ENCODE measurements around the gene POLR3GL.

- TF ChIP-seq FOXM1 (IDR thresholded peaks at IDR 0.05; ENCODE audit: low read depth, low read length) (no peak), HDAC2 (IDR thresholded peaks at IDR 0.05) (no peak), MXI1 (IDR thresholded peaks at IDR 0.05; ENCODE audit: low read depth, low read length) (no peak), ZBTB33 (IDR thresholded peaks at IDR 0.05) (no peak), POLR2A (IDR thresholded peaks at IDR 0.05; ENCODE audit: low read depth, low read length) (no peak), ZNF274 (IDR thresholded peaks at IDR 0.05; ENCODE audit: insufficient read depth, insufficient read length) (no peak), NFIC (IDR thresholded peaks at IDR 0.05; ENCODE audit: low read depth, low read length) (no peak), SIN3A (IDR thresholded peaks at IDR 0.05; ENCODE audit: low read depth, low read length) (no peak), POLR2AphosphoS5 (IDR thresholded peaks at IDR 0.05; ENCODE audit: low read length) (no peak), RCOR1 (conservative IDR thresholded peaks at IDR 0.05; ENCODE audit: low read depth, low read length) (no peak), SRF (IDR thresholded peaks at IDR 0.05; ENCODE audit: low read depth in 2 of 2, low read length in 2 of 2) (no peak)
- TF ChIP-seq, protein P1, sequence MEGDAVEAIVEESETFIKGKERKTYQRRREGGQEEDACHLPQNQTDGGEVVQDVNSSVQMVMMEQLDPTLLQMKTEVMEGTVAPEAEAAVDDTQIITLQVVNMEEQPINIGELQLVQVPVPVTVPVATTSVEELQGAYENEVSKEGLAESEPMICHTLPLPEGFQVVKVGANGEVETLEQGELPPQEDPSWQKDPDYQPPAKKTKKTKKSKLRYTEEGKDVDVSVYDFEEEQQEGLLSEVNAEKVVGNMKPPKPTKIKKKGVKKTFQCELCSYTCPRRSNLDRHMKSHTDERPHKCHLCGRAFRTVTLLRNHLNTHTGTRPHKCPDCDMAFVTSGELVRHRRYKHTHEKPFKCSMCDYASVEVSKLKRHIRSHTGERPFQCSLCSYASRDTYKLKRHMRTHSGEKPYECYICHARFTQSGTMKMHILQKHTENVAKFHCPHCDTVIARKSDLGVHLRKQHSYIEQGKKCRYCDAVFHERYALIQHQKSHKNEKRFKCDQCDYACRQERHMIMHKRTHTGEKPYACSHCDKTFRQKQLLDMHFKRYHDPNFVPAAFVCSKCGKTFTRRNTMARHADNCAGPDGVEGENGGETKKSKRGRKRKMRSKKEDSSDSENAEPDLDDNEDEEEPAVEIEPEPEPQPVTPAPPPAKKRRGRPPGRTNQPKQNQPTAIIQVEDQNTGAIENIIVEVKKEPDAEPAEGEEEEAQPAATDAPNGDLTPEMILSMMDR (IDR thresholded peaks at IDR 0.05 in 2 of 3, conservative IDR thresholded peaks at IDR 0.05 in 1 of 3; ENCODE audit: control insufficient read depth in 2 of 3, extremely low read depth in 1 of 3, insufficient read depth in 1 of 3, low read depth in 3 of 3, low read length in 3 of 3): no peak
- TF ChIP-seq, protein P2, sequence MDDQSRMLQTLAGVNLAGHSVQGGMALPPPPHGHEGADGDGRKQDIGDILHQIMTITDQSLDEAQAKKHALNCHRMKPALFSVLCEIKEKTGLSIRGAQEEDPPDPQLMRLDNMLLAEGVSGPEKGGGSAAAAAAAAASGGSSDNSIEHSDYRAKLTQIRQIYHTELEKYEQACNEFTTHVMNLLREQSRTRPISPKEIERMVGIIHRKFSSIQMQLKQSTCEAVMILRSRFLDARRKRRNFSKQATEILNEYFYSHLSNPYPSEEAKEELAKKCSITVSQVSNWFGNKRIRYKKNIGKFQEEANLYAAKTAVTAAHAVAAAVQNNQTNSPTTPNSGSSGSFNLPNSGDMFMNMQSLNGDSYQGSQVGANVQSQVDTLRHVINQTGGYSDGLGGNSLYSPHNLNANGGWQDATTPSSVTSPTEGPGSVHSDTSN (IDR thresholded peaks at IDR 0.05; ENCODE audit: insufficient replicate concordance, low read depth, low read length): no peak
Observed at GRCh38 chr1:145942871-145943270, 21.6 kb upstream of the POLR3GL start.

All from GM12878 (cell line).